Cerebellar cortex (tissue), 1 donor: ENCODE data around the gene GOLT1A.

ENCODE experiments used
- DNase-seq: peaks from one replicate; pipeline ENCODE4 v3.0.0-alpha.2; 2015; ENCODE audit warnings: low spot score

Gene GOLT1A, protein sequence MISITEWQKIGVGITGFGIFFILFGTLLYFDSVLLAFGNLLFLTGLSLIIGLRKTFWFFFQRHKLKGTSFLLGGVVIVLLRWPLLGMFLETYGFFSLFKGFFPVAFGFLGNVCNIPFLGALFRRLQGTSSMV

DNA sequence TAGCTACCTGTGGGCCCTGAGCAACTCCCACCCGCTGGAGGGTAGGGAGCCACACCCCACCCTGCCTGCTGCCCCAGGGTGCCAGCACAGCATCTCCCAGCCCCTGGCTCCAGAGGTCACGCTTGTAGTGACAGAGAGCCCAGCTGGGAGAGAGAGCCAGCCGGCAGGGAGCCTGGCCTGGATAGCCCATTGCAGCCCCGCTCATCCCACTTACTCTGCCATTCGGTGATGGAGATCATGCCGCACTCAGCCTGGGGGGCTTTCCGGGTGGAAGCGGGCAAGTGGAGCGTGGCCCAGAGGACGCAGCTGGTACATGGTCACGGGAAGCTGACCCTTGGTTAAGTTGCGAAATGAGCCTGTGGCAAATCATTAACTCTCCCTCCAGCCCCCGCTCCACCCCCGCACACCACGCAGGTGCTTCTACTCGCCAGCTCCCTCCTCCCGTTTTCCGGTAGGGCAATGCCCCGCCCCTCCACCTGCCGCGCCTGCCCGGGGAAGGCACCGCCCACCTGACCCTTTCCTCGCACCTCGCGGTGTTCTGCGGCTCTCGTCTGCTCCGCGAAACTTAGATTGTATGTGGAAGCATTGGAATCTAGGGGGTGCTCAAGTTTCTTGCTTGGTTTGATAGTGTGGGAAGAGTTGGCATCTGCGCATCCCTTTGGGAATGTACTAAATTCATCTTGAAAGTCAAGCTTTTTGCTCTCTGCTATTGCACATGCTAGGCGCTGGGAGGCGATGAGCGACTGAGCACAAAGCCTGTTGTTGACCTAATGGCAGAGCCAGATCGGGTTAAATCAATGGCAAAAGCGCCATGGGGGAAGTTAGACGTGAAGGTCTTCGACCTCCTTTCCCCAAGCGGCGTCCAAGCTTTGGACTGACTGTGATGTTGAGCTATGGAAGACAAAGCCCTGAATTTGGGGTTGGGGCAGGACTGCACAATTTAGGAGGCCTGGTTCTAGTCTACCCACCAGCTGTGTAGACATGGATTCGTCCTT is at the start of gene GOLT1A:
GOLT1A (minus strand) TSS at position 321 of the 995 bp plus-strand sequence; CDS start at position 239, 82 bp downstream.
- DNase-seq, result peak; percentile 57

DNA sequence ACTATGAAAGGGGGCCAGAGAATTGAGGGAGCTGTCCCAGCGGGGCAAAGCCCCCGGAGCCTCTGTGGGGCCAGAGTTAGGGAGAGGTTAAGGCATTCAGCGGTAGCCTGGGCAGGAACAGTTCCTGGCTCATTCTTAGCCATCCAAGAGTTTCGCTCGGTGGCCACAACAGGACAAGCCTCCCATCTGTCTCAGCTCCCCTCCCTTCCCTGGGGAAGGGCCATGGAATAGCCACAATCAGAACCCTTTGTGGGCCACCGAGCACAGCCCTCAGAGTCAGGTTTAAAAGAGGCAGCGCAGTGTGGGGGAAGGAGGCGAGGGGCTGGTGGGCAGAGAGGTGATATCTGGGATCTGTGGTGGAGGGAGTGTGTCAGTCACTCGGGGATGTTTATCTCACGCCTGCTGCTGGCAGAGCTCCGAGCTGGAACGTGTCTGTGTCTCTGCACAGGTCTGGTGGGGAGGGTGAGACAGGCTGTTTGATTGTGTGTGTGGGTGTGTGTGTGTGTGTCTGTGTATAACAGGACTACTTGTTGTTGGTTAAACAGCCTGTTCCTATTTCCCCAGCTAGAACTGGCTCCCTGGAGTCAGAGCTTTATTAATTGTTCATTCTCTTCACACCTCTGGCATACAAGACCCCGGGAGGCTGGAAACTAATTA is 49.6 kb upstream of the GOLT1A start:
- DNase-seq, result peak; percentile 65

DNA sequence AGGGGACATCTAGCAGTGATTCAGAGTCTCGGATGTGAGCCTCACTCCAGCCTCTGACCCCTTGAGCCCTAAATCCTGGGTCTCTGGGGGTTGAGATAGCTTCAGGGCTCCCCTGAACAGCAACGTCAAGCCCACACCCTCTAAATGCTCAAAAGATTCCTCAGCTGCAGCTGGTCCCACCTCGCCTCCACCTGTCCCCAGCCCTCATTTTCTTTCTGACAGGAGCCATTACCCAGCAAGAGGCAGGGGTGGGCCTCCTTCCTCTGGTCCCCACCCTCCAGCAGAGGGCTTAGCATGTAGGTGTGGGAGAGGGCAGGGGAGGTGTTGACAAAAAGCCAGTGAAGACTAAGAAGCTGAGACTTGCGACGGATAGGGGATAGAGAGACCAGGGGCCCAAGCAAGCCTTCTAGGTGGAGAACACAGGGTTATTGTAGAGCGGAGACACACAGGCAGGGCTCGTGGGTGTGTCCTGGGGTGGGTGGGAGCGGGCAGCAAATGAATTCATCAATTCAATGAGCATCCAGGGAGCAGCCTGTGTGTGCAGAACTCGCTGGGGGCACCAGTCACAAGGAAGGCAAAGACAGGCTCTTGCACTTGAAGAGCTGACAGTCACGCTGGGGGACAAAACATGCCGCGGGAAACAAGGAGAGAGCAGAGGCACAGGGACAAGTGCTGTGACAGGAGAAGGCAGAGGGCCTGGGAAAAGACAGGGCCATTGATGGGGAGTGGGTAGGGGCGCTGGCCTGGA is 48.9 kb upstream of the GOLT1A start:
- no peak for DNase-seq

DNA sequence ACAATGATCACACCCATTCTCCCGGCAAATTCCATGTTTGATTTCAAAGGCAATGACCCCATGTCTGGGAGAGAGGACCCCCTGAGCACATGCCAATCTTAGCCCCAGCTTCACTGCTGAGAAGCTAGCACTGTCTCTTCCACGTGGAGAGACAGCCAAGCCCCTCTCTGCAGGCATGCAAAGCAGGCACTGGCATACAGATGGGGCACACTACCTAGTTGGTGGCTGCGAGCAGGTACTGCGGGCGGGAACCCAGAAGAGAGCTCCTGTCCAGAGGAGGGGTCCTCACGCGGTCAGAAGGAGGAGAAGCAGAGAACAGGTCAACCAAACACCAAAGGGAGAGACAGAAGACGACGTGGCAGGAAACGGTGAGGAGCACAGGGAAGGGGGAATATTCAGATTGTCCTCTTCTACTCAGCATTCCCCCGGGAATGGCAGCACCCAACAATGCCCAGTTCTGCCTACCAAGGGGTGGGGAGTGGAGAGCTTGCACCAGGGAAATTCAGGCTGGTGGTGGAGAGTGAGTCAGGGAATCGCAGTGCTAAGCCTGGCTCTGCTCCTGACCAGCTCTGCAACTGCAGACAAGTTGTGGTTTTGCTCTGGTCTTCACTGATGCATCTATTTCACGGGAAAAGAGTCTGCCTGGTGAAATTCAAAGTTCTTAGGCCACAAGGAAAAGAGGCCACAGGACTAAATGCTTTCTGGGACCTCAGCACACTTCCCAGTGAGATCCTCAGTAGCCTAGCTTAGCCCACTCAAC is 48.1 kb upstream of the GOLT1A start:
- no peak for DNase-seq

DNA sequence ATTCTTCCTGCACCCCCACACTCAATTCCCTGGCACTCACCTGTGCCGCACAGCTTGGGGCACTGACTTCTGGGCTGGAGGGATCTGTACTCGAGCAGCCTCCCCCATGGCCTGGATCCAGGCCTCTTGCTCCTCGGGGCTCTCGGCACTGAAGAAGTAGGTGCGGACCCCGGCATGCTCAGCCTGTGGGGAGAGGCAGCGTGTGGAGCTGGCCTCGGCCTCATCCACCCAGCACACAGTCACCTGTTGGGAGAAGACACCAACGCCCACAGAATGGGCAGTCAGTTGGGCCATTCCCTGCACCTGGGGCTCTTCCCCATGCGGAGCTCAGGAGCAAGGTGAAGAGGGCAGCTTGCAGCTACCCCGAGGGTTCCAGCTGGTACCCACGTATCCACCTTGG is 47.5 kb upstream of the GOLT1A start:
- DNase-seq, result no peak

DNA sequence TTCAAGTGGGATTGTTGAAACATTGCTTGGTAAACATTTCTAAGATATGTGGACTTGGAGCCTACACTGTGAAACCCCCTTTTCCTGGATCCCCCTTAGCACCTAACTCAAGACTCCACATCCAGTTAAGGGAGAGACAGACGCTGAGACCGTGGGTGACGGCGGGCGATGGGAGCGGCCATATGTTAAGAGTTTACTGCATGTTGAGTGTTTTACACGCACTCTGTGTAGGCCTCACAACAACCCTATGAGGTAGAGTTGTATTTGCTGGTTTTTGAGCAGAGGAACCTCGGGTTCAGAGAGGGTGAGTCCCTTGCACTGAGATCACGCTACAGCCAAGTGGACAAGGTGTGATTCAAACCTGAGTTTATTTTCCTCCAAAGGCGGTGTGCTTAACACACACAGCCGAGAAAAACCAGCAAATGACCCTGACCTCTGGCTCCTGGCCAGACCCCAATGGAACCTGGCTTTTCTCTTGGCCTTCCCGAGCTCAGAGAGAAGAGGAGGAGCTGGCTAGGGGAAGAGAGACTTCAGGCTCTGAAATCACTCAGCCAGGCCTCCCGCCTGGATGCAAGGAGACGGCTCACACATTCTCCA is 46.9 kb upstream of the GOLT1A start:
- DNase-seq, result no peak

DNA sequence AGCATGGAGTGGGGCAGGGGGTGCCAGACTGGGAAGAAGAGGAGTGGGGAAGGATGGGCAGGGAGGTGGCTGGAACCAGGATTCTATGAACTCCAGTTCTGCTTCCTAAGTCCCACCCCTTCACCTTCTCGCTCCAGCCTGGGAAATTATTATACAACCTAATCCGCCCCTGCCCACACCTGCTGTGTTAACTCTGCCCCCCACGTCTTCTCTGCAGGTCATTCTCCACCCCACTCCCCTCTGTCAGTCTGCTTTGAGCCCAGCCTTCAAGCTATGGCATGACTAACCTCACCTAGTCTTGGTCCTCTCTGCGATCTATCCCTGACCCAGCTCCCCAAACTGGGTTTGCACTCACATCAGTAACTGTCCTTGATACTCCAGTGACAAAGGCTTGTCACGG is 46.0 kb upstream of the GOLT1A start:
- DNase-seq, result no peak

DNA sequence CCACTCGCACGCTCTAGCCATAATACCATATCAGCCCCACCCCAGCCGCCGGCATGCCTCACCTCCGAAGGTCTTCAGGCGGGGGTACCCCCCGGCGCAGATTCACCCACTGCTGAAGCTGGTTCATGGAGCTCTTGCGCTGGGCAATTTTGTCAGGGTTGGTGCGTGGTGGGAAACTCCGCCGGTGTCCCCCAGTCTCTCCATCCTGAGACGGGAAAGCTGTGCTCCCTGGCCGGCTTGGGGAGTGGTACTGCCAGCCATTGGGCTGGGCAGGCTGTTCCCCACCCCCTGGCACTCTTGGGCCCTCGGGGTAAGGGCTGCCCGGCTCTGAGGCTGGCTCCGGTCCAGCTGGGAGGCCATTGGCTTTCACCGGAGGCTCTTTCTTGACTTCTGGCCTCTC is 45.4 kb upstream of the GOLT1A start:
- DNase-seq, result no peak

DNA sequence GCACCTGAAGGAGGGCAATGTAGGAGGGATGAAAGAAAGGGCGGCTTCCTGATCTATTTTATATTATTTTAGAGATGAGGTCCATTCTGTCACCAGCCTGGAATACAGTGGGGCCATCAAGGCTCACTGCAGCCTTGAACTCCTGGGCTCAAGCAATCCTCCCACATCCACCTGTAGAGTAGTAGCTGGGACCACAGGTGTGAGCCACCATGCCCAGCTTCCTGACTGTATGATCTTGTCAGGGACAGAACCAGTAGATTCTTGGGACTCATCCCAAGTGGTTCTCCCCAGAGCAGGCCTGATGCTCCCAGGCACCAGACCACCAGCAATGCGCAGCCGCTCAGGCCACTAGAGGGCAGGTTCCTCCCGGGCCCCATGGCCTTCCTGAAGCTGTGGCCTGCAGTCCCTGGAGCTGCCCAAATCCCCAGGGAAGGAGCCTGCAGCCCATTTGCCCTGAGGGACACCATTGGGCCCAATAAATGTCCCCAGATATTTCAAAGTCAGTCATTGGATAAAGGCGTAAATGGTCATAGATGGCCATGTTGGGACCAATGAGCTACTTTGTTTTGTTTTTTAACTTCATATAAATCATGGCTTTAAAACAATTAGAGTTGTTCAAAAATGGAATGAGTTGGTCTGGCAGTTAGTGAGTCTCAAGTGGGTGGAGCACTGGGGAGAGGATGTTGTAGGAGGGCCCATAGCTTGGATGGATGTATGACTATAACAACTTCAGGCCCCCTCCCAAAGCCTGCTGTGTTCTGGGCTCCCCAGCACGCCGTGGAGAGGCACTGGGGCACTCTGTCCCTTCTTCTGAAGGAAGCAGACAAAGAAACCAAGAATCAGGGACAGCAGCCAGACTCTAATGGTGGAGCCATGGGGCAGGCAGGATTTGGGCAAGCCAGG is 44.7 kb upstream of the GOLT1A start:
- DNase-seq, result peak; percentile 39

DNA sequence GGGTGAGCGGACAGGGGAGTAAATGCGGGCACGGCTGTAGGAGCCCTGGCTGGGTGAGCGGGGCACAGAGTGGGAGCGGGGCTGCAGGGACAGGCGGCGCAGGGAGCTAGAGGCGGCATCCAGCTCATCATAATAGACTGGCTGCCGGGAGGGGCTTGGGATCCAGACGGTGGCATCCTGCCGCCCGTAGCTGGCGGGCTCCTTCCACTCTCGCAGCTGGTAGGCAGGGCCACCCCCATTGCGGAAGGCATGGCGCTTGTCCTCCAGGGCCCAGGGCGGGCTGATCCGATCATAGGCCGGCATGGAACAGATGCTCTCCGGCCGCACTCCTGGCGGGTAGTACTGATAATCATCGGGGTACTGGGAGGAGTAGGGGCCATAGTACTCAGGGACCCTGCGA is 43.7 kb upstream of the GOLT1A start:
- no peak for DNase-seq

DNA sequence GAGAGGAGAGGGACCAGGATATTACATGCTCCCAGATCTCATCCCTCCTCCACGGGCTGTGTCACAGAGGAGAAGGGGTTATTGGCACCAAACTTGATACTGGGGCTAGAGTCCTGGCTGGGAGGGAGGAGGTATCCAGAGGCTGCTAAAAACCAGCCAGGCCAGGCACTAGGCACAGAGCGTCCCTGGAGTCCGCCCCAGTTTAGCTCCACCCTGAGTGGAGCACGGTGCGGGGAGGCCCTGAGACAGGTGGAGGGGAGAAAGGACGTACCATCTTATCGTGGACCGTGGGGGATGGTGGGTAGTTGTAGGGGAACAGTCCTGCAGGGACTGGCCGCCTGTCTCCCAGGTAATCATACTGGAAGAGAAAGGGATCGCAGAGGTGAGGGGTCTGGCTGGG is 42.7 kb upstream of the GOLT1A start:
- no peak for DNase-seq

DNA sequence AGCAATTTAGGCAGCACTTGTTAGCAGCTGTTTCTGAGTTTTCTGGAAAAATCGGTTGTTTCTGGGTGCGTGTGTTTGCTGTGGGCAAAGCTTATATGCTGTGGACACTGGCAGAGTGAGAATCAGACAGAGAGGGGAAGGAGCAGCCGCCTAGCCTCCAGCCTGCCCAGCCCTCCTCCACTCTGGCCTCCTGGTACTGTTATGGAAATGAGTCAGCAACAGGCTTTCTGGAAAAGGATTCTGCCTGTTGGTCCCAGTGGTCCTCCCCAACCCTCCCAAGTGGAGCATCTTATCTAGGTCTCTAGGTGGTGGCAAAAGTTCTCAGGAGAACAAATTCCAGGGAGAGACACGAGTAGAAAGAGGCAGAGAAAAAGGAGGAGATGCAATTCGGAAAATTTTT is 42.2 kb upstream of the GOLT1A start:
- DNase-seq, result no peak

DNA sequence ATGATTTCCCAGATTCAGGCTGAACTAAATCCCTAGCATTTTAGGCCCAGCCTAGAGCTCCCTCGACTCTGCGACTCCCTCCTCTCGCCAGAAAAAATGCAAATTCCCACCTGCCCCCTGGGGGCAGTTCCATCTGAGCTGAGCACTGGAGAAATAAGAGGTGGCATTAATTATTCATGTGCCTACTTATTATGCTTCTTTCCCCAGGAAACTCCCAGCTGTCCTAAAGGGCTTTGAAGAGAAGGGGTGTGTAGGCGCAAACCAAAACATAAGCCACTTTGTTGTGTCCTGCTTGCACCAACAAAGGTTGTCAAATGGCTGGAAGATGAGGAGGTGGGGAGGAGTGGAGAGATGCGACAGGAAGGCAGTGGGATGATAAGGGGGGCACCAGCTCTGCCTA is 41.4 kb upstream of the GOLT1A start:
- DNase-seq, result no peak

DNA sequence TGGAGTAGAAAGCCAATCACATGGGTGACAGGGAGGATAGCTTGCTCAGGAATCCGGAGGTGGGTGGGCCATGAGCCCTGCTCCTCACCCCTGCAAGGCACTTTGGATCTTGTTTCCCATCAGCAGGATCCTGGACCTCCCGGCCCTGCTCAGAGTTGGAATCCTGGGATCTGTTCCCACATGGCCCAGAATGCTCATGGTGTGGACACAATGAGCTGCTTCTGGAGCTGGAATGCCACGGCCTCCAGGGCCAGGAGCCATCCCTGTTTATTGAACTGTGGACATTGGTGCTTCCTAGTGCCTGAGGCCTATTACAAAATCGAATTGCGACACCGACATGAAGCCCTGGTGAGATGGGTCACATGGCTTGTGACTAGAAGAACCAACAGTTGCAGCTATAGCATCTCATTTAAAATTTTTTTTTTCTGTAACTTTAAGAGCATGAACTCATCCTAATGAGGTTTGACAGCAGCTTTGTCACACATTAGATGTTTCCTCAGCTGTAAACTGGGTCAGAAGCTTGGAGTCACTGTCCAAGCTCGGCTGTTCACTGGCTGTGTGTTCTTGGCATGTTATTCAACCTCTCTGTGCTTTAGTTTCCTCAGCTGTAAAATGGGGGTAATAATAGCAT is 40.4 kb upstream of the GOLT1A start:
- no peak for DNase-seq

DNA sequence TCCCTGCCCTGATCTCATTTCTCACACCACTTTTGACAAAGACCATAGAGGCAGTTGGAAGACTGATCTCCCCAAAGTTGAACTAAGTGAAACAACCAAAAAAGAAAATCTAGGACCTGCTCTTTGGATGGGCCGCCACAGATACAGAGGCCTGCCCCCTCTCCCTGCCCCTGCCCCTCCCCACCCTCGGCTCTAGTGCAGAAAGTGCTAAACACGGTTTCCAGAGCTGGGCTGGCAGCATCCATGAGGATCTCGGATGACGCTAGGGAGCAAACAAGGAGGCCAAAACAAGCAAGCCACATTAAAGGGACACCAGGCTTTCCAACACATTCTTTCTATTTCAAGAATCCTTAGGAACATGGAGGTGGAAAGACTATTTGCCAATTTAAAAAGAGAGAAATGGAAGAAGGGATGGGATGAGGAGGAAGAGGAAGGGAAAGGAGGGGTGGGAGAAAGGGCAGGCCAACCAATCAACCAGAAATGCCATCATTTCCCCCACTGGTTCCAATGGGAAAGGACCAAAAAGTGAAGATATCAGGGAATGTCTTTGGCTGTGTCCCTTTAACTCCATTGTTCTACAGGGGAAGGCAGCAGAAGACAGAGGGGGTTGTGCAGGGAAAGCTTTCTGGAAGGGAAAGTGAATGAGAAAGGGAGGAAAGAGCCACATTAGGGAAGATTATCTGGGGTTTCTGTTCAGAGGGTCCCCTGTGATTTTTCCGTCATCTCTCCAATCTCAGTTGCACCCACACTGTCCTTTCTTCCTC is 38.3 kb upstream of the GOLT1A start:
- DNase-seq, result no peak

DNA sequence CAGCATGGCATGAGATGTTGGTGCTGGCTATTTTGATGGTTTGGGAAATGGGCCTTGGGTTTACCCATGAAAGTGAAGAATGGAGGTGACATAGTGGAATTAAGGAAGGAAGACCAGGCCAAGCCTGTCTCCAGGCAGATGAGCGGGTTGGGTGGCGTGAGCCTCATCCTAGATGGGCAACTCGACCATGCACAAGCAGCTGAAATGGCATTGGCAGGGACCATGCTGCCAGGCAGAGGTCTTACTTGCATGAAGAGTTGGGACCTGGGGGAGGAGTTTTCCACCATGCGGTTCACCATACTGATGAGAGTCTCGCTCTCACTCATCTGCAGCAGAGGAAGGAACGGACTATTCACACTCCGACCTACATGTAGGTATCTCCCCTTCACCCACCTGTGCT is 37.5 kb upstream of the GOLT1A start:
- no peak for DNase-seq

DNA sequence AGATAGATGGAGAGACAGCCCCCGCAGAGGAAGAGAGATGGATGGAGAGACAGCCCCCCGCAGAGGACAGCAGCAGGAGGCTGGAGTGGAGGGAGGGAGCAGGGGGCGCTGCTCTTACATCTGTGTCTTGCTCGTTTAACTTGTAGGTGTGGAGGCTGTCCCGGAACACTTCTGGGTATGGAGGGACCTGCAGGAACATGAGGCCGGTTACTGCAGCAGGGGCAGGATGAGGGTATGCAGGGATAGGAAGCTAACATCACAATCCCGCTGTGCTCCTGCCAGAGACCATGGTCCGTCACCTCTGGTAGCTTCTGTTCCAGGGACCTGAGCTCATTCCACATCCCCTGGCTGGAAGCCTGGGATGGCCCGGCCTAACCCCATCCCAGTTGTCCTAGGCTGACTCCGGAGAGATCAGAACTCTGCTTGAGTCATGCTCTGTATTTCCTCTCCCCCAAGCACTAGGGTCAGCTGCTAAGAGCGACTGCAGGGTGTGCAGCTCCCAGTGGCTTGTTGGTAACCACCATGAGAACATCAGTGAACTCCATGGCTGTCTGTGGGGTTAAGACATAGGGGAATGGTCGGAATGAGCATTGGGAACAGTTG is 36.7 kb upstream of the GOLT1A start:
- DNase-seq, result no peak

DNA sequence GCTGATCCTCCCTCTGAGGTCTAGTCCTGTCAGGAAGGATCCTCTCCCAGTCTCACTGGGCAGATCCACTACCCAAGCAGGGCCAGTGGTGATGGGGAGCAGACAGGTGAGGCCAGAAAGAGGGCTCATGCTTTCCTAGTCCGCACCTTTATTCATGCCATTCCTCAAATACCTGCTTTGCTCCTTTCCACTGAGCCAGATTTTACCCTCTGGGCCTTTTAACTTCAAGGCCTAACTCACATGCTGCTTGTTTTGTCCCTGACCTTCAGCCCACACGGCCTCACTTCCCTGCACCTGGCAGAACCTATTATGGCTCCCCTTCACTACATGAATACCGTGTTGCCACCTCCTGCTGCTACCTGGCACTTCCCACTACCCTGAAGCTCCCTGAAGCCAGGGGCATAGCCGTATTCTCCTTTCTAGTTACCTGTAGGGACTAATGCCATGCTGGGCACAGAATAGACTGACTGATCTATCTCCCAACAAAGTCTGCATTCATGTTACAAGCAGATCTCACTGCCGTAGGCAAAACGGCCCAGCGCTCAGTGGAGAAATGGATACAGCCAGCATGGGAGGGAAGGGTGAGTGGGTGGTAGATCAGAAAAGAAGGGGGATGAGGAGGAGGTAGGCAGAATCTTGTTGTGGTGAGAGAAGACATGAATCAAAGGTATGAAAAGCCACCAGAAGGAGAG is 36.1 kb upstream of the GOLT1A start:
- DNase-seq, result no peak
